Right lobe of liver (tissue), 6 donors: ENCODE data around the gene CDH8. TPM values are rescaled to one million over a fixed set of nuclear protein-coding genes. Genes with fewer than 3 reads are reported as not detected.

ENCODE experiments used
- ATAC-seq, 4 donors: fragments of 200-7000 bp; cut with Tn5 transposase; one replicate each; pipeline ENCODE4 v1.9.1; 2020; ENCODE audit warnings: mild to moderate bottlenecking in 4 of 4, moderate library complexity in 4 of 4
- DNase-seq, 3 donors: peaks; one replicate each; pipeline ENCODE4 v3.0.0-alpha.2; 2020
- H3K27ac ChIP-seq, 3 donors: fragments of 200-600 bp; one replicate each; pipeline ENCODE4 v1.8.0; 2022
- H3K27me3 ChIP-seq, 2 donors: fragments of 200-600 bp; one replicate each; pipeline ENCODE4 v1.8.0; 2022
- H3K36me3 ChIP-seq, 4 donors: fragments of 200-600 bp; sonication (generic) in 1 of 4; one replicate each; pipeline versions ENCODE4 v1.5.1 to v1.8.0; 2017 to 2022; ENCODE audit warnings: control low read depth in 1 of 4
- H3K4me1 ChIP-seq, 4 donors: fragments of 200-600 bp; sonication (generic) in 1 of 4; one replicate each; pipeline versions ENCODE4 v1.5.1 to v1.8.0; 2017 to 2022; ENCODE audit warnings: control low read depth in 1 of 4
- H3K4me3 ChIP-seq, 3 donors: fragments of 200-600 bp; one replicate each; pipeline ENCODE4 v1.8.0; 2022
- H3K9me3 ChIP-seq, 4 donors: fragments of 200-600 bp; sonication (generic) in 1 of 4; one replicate each; pipeline versions ENCODE4 v1.5.1 to v1.8.0; 2017 to 2022; ENCODE audit warnings: control low read depth in 1 of 4
- POLR2A ChIP-seq: fragments of 450-650 bp; IDR thresholded peaks from one replicate; pipeline ENCODE4 v1.6.1; 2017; ENCODE audit warnings: antibody characterized with exemption, mild to moderate bottlenecking
- WGBS: methylation state at CpG from one replicate; pipeline ENCODE4 v1.1.6; 2018; ENCODE audit warnings: low coverage, low lambda C conversion rate; ENCODE audit not compliant: insufficient coverage; ENCODE audit errors: missing lambda C conversion rate; 5-methylcytosine and 5-hydroxymethylcytosine counted together
- intact Hi-C, 2 donors: fragments of 100-400 bp; cut with DNase I; formaldehyde crosslinking; loops; one replicate each; pipeline versions ENCODE4 v1.11.2 to v1.14.1; 2022
- total RNA-seq, 6 experiments: library from RNA; depleted of rRNA in 2 of 6; stranded (reverse); fragments of >200 nt in 2 of 6; fragmentation: NEBNext Ultra II Directional in 3 of 6; extraction: Animal tissue kit (Norgen Biotek cat#: 25700) in 3 of 6; gene quantifications; one replicate each; pipeline versions ENCODE4 v1.1.0 to v1.2.4, GENCODE V29; 2016 to 2023
- TF ChIP-seq, protein P1 (sequence below), 4 donors: fragments of 200-600 bp in 3 of 4; fragments of 450-650 bp in 1 of 4; IDR thresholded peaks; one replicate each; pipeline versions ENCODE4 v1.5.1 to v1.8.0; 2016 to 2022; ENCODE audit warnings: antibody characterized with exemption in 4 of 4, mild to moderate bottlenecking in 2 of 4
- donor health status: DM: no; HTN: yes; CAD: no.
- donor health status: DM: no; HTN: no; CAD: no.
- donor health status: DM: no; HTN: no; CAD: no.
- donor health status: DM: no; HTN: yes; CAD: no.
- donor health status: DM: no; HTN: yes; CAD: no.

Gene CDH8
- total RNA-seq, 6 experiments from 2014 or later: not detected

DNA sequence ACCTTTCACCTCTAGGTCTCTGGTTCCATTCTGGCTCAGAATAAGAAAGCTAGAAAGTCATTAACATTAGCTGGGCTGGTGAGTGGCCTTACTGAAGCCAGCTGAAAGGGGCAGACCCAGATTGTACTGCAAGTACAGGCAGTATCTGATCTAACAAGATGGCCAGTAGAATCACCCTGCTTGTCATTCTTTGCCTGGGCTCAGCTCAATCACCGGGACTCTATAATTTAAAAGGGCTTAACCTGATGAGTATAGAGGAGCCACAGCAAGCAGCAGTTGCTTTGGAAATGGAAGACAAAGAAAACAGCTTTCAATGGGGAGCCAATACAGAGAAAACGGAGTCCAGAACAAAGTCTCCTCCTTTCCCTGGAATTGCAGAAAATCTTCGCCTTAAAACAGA, 13.6 kb downstream of the CDH8 start:
- TF ChIP-seq POLR2A: no peak
- TF ChIP-seq, protein P1, sequence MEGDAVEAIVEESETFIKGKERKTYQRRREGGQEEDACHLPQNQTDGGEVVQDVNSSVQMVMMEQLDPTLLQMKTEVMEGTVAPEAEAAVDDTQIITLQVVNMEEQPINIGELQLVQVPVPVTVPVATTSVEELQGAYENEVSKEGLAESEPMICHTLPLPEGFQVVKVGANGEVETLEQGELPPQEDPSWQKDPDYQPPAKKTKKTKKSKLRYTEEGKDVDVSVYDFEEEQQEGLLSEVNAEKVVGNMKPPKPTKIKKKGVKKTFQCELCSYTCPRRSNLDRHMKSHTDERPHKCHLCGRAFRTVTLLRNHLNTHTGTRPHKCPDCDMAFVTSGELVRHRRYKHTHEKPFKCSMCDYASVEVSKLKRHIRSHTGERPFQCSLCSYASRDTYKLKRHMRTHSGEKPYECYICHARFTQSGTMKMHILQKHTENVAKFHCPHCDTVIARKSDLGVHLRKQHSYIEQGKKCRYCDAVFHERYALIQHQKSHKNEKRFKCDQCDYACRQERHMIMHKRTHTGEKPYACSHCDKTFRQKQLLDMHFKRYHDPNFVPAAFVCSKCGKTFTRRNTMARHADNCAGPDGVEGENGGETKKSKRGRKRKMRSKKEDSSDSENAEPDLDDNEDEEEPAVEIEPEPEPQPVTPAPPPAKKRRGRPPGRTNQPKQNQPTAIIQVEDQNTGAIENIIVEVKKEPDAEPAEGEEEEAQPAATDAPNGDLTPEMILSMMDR (IDR thresholded peaks at IDR 0.05): no peak
- intact Hi-C loops: no loop called here
- WGBS: 24% methylated on average over 3 of the region's 3 CpGs

DNA sequence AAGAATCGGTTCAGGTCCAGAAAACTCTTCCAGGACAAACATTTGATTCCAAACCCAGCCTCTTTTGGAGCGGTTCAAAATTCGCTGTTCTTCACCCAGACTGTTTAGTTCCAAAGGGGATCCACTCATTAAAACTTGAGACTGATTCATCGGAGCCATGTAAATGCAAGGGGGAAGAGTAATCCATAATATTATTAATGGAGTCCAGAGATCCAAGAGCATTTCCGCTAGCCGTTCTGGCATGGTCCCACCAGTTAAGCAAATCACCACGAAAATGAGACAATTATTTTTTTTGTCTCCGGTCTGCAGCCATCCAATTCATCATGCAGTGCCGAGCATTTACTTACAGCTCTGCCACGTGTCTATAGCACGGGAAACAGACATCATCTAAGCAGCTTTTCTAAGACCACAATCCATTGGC, 15.1 kb downstream of the CDH8 start:
- 43% methylated on average over 11 of the region's 11 CpGs for WGBS
- ATAC-seq (no peak), DNase-seq (no peak)
- H3K9me3 ChIP-seq: no peaks in the 10 kb centered on the region
- intact Hi-C loops: no loop called here
- no peak overlapping the region for H3K27ac ChIP-seq
- H3K4me1 ChIP-seq: no peaks in the 10 kb centered on the region
- H3K4me3 ChIP-seq: no peak overlapping the region
- no peaks in the 10 kb centered on the region for H3K36me3 ChIP-seq
- TF ChIP-seq POLR2A: no peak
- TF ChIP-seq, protein P1 (IDR thresholded peaks at IDR 0.05): no peak
- H3K27me3 ChIP-seq: no peaks in the 10 kb centered on the region

More for the DNA sequence above, 13.6 kb downstream of the CDH8 start:
- DNase-seq: no peak
- Histone ChIP-seq H3K9me3 (no peaks in the 10 kb centered on the region), H3K27ac (no peak overlapping the region), H3K36me3 (no peaks in the 10 kb centered on the region), H3K4me3 (no peak overlapping the region), H3K4me1 (no peaks in the 10 kb centered on the region), H3K27me3 (no peaks in the 10 kb centered on the region)
- ATAC-seq: no peak

DNA sequence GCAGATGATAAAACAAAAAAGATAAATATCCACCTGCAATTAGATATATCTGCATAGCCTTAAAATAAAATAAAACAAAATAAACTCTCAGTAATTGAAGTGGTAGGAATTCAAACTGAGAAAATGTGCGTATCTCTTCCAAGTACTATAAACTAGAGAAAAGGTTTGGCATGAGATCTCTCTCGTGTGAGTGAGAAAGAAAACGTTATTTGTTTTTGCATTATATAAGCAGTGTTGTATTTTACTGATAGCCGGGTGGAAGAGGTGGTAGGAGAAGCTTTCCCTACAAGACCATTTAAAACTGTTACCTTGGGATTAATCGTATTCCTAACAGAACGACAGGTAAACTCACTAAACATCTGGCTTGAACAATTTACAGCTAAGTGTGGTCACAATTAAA, 15.6 kb downstream of the CDH8 start:
- TF ChIP-seq POLR2A: no peak
- TF ChIP-seq, protein P1 (IDR thresholded peaks at IDR 0.05): no peak
- Histone ChIP-seq H3K4me3 (no peak overlapping the region), H3K4me1 (no peaks in the 10 kb centered on the region), H3K27ac (no peak overlapping the region), H3K9me3 (no peaks in the 10 kb centered on the region), H3K27me3 (no peaks in the 10 kb centered on the region), H3K36me3 (no peaks in the 10 kb centered on the region)
- WGBS: 35% methylated on average over 6 of the region's 6 CpGs
- intact Hi-C loops: no loop called here
- no peak for DNase-seq
- no peak for ATAC-seq

DNA sequence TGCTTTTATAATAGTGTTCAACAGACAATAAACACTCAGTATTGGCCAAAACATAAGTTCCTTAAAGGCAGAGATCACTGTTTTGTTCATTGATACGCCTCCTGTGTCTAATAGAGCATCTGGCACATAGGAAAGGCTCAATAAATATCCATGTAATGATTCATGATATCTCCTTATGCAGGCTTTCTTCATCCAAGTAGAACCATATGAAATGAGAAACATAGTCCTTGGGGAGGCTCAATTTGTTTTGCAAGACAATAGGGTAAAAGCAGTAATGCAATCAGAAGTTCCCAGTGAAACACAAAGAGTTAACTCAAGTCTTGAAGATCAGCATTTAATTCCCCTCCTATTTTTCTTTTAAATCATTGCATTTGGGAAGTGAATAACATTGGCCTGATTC, 16.4 kb downstream of the CDH8 start:
- H3K4me1 ChIP-seq: no peaks in the 10 kb centered on the region
- no peak overlapping the region for H3K27ac ChIP-seq
- TF ChIP-seq, protein P1 (IDR thresholded peaks at IDR 0.05): no peak
- TF ChIP-seq POLR2A: no peak
- no peak overlapping the region for H3K4me3 ChIP-seq
- intact Hi-C loops: no loop called here
- ATAC-seq (no peak), DNase-seq (no peak)
- H3K36me3 ChIP-seq: no peaks in the 10 kb centered on the region
- 43% methylated on average over 1 of the region's 1 CpG for WGBS
- H3K9me3 ChIP-seq: no peaks in the 10 kb centered on the region
- no peaks in the 10 kb centered on the region for H3K27me3 ChIP-seq
